ENCODE data around the gene SLC52A1. TPM values are rescaled to one million over a fixed set of nuclear protein-coding genes. Genes with fewer than 3 reads are reported as not detected.

SLC52A1 gene
- total RNA-seq, 4 donors from 2014 or later = 12.9 to 50.8 (median 45.3) TPM; not detected in 1

DNA sequence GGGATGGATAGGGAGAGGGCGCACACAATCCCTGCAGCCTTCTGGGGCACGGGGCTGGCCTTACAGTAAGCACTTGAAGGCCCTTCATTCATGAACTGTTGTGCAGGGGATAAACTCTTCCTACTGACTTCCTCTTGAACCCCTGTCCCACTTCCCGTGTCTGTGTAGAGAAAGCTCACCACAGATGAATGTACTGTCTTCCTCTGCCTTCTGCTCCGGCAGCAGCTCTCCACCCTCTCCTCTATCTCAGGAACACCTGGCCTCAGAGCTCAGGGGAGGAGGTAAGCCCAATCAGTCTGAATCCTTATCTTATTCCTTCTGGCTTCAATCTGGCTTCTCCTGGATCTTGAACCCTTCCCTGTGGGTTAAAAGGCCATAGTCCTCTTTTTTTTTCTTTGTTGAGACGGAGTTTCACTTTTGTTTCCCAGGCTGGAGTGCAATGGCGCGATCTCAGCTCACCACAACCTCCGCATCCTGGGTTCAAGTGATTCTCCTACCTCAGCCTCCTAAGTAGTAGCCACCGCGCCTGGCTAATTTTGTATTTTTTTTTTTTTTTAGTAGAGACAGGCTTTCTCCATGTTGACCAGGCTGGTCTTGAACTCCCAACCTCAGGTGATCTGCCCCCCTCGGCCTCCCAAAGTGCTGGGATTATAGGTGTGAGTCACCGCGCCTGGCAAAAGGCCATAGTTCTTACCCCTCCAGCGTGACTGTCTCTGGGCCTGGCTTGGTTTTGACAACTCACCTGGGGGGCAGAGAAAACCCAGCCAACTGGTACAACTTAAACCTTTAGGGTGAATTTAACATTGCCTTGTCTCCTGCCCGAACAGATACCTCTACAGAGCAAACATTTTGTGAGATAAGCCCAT, 7.2 kb upstream of the SLC52A1 start:
- Histone ChIP-seq H3K9me3 (no peaks in the 10 kb centered on the region), H3K27ac (peak overlapping the region; percentile 49 to 87 (median 68)), H3K4me1 (peaks cover 0 to 35% (median 3%) of the 10 kb centered on the region in 4 donors), H3K4me3 (peak overlapping the region in 3 of 4 donors; percentile 24 to 39 (median 36)), H3K27me3 (no peaks in the 10 kb centered on the region), H3K36me3 (no peaks in the 10 kb centered on the region)
- peak; percentile 30 to 38 for TF ChIP-seq POLR2A (IDR thresholded peaks at IDR 0.05)
- TF ChIP-seq, protein P1, sequence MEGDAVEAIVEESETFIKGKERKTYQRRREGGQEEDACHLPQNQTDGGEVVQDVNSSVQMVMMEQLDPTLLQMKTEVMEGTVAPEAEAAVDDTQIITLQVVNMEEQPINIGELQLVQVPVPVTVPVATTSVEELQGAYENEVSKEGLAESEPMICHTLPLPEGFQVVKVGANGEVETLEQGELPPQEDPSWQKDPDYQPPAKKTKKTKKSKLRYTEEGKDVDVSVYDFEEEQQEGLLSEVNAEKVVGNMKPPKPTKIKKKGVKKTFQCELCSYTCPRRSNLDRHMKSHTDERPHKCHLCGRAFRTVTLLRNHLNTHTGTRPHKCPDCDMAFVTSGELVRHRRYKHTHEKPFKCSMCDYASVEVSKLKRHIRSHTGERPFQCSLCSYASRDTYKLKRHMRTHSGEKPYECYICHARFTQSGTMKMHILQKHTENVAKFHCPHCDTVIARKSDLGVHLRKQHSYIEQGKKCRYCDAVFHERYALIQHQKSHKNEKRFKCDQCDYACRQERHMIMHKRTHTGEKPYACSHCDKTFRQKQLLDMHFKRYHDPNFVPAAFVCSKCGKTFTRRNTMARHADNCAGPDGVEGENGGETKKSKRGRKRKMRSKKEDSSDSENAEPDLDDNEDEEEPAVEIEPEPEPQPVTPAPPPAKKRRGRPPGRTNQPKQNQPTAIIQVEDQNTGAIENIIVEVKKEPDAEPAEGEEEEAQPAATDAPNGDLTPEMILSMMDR (IDR thresholded peaks at IDR 0.05) = no peak
- DNase-seq = peak in 1 of 3 donors; percentile 69

DNA sequence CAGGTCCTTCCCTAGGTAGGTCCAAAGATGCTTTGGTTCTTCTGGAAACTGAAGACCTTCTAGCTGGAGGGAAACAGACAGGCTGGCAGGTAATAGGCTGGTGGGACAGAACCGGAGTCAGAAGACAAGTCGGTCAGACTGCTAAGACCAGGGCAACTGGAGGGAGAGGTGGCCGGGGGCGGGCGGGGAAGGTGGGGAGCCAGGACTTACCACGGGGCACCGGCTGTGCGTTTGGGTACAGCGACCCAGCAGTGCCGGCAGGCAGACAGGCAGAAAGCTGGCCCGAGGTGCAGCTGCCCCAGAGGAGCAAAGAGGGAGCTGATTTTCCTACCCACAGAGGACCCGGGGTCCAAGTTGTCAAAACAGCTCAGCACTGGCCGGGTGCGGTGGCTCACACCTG, 575 bp downstream of the SLC52A1 start:
- H3K27ac ChIP-seq = peak overlapping the region in 2 of 4 donors; percentile 30 to 46
- TF ChIP-seq POLR2A (IDR thresholded peaks at IDR 0.05) = no peak
- TF ChIP-seq, protein P1 (IDR thresholded peaks at IDR 0.05) = no peak
- H3K9me3 ChIP-seq = no peaks in the 10 kb centered on the region
- DNase-seq = no peak
- H3K4me1 ChIP-seq = peaks cover 0 to 9% (median 3%) of the 10 kb centered on the region in 4 donors
- no peaks in the 10 kb centered on the region for H3K27me3 ChIP-seq
- no peaks in the 10 kb centered on the region for H3K36me3 ChIP-seq
- H3K4me3 ChIP-seq = peak overlapping the region in 2 of 4 donors; percentile 58 to 63

DNA sequence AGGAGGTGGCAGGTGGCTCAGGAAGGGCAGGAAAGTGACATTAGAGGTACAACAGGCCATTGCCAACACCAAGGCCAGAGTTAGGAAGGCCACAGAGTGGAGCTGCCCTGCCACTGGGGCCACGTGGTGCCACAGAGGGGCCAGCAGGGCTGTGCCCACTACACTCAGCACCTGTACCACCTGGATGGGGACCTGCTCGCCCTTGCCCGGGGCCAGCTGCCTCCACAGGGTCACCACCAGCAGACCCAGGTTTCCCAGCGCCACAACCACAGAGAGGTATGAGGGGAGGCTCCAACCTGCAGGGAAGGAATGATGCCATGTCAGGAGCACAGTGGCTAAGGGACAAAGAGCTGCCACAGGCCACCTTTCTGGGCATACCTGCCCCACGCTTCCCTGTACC, 1.2 kb downstream of the SLC52A1 start:
- no peaks in the 10 kb centered on the region for H3K36me3 ChIP-seq
- no peak for DNase-seq
- H3K9me3 ChIP-seq = no peaks in the 10 kb centered on the region
- TF ChIP-seq, protein P1 (IDR thresholded peaks at IDR 0.05) = no peak
- no peak for TF ChIP-seq POLR2A (IDR thresholded peaks at IDR 0.05)
- no peak overlapping the region for H3K27ac ChIP-seq
- peak overlapping the region in 1 of 4 donors; percentile 63 for H3K4me3 ChIP-seq
- peaks cover 0 to 9% (median 3%) of the 10 kb centered on the region in 4 donors for H3K4me1 ChIP-seq
- H3K27me3 ChIP-seq = no peaks in the 10 kb centered on the region

DNA sequence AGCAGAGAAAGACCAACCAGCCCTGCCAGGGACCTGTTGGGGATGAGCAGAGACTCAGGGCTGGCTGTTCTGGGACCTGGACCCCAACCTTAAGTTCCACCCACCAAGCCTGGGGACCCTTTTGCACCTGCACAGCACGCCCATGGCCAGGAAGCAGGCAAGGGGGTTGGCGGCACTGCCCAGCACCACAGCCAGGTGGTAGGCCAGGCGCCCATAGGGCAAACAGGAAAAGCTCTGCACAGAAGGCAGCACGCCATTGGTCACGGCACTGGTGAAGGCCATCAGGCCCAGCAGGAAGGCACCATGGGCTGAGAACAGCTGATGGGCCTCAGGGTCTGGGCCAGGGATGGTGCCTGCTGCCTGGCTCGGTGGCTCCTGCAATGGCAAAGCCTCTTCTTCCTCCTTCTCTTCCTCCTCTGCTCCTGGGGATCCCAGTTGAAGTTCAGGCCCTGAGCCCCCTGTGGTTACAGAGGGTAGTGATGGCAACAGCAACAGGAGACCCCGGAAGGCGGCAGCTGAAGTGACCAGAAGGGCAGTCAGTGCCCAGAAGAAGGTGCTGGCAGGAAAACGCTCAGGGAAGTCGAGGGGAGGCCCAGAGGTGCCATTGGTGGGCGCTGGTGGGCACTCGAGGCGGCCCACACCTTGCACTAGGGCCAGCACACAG, 1.7 kb downstream of the SLC52A1 start:
- Histone ChIP-seq H3K4me1 (peaks cover 0 to 9% (median 3%) of the 10 kb centered on the region in 4 donors), H3K4me3 (peak overlapping the region in 1 of 4 donors; percentile 63), H3K9me3 (no peaks in the 10 kb centered on the region), H3K27ac (no peak overlapping the region), H3K27me3 (no peaks in the 10 kb centered on the region), H3K36me3 (no peaks in the 10 kb centered on the region)
- DNase-seq = no peak
- TF ChIP-seq, protein P1 (IDR thresholded peaks at IDR 0.05) = no peak
- no peak for TF ChIP-seq POLR2A (IDR thresholded peaks at IDR 0.05)

DNA sequence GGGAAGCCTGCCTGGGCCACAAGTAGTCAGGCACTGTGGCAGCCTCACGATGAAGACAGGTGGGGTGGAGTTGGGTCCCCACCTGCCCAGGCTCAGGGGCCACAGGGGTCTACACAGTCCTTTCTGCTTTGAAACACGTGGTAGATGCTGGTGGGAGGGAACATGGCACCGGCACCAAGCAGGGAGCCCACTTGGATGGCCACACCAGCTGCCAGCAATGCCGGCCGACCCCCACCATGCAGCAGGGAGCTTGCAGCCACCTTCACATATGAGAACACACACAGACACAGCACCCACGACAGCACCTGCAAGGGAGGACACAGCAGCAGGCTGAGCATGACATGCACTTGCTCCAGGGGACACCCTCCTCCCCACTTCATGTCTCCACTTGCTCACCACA, 2.4 kb downstream of the SLC52A1 start:
- Histone ChIP-seq H3K9me3 (no peaks in the 10 kb centered on the region), H3K27me3 (no peaks in the 10 kb centered on the region), H3K4me1 (peaks cover 0 to 9% (median 3%) of the 10 kb centered on the region in 4 donors), H3K36me3 (no peaks in the 10 kb centered on the region), H3K4me3 (no peak overlapping the region), H3K27ac (no peak overlapping the region)
- no peak for TF ChIP-seq POLR2A (IDR thresholded peaks at IDR 0.05)
- TF ChIP-seq, protein P1 (IDR thresholded peaks at IDR 0.05) = no peak
- DNase-seq = no peak
